ENCODE results near the gene TMEM174. TPM values are rescaled to one million over a fixed set of nuclear protein-coding genes. Genes with fewer than 3 reads are reported as not detected.

The TMEM174 gene
- total RNA-seq, 2 donors from 2014 or later: not detected

DNA sequence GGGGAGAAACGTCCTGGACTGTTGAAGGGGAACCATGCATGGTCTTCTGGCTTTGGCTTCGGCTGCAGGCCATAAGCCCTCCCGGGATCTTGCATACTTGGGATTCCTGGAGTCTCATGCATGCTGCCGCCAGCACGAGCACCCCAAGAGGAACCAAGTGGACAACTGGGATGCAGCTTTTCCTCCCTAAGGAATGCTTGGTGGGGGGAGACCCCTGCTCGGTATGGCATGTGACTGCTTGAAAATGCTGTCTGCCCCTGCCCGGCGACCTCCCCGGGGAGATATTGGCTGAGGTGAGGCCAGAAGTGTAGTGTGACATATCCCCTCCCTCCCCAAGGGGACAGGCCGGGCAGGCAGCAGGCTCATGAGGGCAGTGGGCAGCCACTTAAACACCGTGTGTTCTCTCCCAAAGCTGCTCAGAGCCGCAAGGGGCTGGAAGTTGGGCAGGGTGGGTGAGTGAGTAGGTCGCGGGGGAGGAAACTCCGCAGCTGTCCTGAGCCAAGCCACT, 36.9 kb upstream of the TMEM174 start:
- H3K27ac ChIP-seq: no peak overlapping the region
- DNase-seq (ENCODE audit: low spot score): no peak
- H3K36me3 ChIP-seq: no peaks in the 10 kb centered on the region
- no peak for ATAC-seq (ENCODE audit: insufficient number of reproducible peaks, low FRiP score, low read depth)
- H3K9me3 ChIP-seq: no peaks in the 10 kb centered on the region
- TF ChIP-seq, protein P1, sequence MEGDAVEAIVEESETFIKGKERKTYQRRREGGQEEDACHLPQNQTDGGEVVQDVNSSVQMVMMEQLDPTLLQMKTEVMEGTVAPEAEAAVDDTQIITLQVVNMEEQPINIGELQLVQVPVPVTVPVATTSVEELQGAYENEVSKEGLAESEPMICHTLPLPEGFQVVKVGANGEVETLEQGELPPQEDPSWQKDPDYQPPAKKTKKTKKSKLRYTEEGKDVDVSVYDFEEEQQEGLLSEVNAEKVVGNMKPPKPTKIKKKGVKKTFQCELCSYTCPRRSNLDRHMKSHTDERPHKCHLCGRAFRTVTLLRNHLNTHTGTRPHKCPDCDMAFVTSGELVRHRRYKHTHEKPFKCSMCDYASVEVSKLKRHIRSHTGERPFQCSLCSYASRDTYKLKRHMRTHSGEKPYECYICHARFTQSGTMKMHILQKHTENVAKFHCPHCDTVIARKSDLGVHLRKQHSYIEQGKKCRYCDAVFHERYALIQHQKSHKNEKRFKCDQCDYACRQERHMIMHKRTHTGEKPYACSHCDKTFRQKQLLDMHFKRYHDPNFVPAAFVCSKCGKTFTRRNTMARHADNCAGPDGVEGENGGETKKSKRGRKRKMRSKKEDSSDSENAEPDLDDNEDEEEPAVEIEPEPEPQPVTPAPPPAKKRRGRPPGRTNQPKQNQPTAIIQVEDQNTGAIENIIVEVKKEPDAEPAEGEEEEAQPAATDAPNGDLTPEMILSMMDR (IDR thresholded peaks at IDR 0.05): no peak
- no peak overlapping the region for H3K4me3 ChIP-seq
- H3K27me3 ChIP-seq (replicated peaks; ENCODE audit: insufficient read depth): no peaks in the 10 kb centered on the region
- H3K4me1 ChIP-seq (ENCODE audit: control insufficient read depth in 1 of 2, low read depth in 2 of 2): no peaks in the 10 kb centered on the region

DNA sequence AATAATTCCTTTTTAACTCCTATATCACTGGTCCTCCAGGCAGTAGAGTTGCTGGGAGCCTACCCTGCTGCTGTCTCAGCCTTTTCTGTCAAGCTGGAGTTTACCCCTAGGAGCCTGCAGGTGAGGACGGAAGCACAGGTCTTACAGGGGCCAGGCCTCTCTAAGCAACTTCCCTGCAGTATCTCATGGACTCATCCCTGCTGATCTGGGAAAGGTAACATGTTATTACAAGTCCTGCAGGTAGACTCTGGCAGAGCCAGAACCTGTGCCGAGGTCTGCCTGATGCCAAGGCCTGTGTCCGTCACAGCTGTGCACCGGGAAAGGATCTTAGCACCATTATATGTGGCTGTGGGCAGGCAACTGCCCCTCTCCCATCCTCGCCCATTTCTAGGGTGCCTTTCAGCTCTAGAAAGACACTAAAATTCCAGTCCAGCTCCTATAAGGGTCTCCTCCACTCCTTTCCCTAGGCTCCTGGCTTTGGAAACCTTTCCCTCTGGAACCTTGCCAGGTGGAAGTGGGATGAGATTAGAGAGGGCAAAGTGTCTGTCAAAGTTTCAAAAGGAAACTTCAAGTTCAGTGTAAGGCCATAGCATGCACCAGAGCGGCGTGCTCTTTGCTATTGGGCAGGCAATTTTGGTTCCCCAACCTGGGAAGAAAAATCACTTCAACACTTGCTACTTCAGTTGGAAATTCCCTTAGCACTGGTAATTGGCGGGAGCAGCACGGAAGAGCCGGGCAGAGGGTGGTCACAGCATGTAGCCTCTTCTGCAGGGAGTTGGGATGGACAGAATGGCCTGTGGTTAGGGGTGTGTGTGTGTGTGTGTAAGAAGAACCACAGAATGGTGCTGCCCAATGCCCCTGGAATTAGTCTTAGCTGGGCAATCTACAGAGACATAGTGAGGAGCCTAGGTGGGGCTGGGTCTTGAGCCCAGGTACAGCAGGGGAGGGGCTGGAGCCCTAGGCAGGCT, 35.1 kb upstream of the TMEM174 start:
- Histone ChIP-seq H3K9me3 (no peaks in the 10 kb centered on the region), H3K4me3 (no peak overlapping the region), H3K27me3 (replicated peaks; ENCODE audit: insufficient read depth) (no peaks in the 10 kb centered on the region), H3K4me1 (ENCODE audit: control insufficient read depth in 1 of 2, low read depth in 2 of 2) (no peaks in the 10 kb centered on the region), H3K27ac (no peak overlapping the region), H3K36me3 (no peaks in the 10 kb centered on the region)
- TF ChIP-seq, protein P1 (IDR thresholded peaks at IDR 0.05): no peak
- DNase-seq (ENCODE audit: low spot score): no peak
- no peak for ATAC-seq (ENCODE audit: insufficient number of reproducible peaks, low FRiP score, low read depth)

DNA sequence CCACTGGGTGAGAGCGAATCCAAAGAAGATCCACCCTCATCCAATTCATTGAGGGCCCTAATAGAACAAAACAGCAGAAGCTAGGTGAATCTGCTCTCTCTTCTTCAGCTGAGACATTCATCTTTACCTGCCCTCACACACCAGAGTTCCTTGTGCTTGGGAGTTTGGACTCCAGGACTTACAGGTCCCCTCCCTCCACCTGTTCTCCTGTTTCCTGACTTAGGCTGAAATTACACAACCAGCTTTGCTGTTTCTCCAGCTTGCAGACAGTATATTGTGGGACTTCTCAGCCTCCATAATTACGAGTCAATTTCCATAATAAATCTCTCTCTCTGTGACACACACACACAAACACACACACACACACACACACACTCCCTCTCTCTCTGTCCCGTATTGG, 33.5 kb upstream of the TMEM174 start:
- no peak for DNase-seq (ENCODE audit: low spot score)
- Histone ChIP-seq H3K4me1 (ENCODE audit: control insufficient read depth in 1 of 2, low read depth in 2 of 2) (peaks cover 0 to 9% of the 10 kb centered on the region in 2 donors), H3K9me3 (no peaks in the 10 kb centered on the region), H3K4me3 (no peak overlapping the region), H3K36me3 (no peaks in the 10 kb centered on the region), H3K27me3 (replicated peaks; ENCODE audit: insufficient read depth) (no peaks in the 10 kb centered on the region), H3K27ac (no peak overlapping the region)
- no peak for ATAC-seq (ENCODE audit: insufficient number of reproducible peaks, low FRiP score, low read depth)
- TF ChIP-seq, protein P1 (IDR thresholded peaks at IDR 0.05): no peak

DNA sequence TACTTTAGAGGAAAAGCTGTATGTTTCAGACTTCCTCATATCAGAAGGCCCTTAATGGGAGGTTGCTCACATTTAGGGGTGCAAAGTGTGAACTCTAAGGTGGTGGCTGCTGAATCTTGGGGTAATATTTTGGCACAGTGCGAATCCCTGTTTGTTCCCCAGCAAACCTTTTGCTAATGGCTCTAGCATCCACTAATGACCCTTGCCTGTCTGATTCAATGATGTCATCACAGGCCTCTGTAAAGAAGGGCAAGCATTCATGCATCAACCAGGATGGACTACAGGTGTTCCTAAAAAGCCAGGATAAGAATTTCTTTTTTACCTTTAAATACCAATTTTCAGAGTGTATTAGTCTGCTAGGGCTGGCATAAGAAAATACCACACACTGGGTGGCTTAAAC, 32.2 kb upstream of the TMEM174 start:
- Histone ChIP-seq H3K4me3 (no peak overlapping the region), H3K27me3 (replicated peaks; ENCODE audit: insufficient read depth) (no peaks in the 10 kb centered on the region), H3K4me1 (ENCODE audit: control insufficient read depth in 1 of 2, low read depth in 2 of 2) (peaks cover 0 to 9% of the 10 kb centered on the region in 2 donors), H3K9me3 (no peaks in the 10 kb centered on the region), H3K27ac (no peak overlapping the region), H3K36me3 (no peaks in the 10 kb centered on the region)
- TF ChIP-seq, protein P1 (IDR thresholded peaks at IDR 0.05): no peak
- no peak for DNase-seq (ENCODE audit: low spot score)
- ATAC-seq (ENCODE audit: insufficient number of reproducible peaks, low FRiP score, low read depth): no peak

DNA sequence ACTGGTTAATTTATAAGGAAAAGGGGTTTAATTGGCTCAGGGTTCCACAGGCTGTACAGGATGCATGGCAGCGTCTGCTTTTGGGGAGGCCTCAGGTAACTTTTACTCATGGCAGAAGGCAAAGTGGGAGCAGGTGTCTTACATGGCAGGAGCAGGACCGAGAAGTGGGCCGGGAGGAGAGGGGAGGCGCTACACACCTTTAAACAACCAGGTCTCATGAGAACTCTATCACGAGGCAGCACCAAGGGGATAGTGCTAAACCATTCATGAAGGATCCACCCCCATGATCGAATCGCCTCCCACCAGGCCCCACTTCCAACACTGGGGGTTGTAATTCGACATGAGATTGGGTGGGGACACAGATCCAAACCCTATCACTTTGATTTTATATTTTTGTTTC, 31.0 kb upstream of the TMEM174 start:
- ATAC-seq (ENCODE audit: insufficient number of reproducible peaks, low FRiP score, low read depth) (no peak), DNase-seq (ENCODE audit: low spot score) (no peak)
- H3K27me3 ChIP-seq (replicated peaks; ENCODE audit: insufficient read depth): no peaks in the 10 kb centered on the region
- H3K4me1 ChIP-seq (ENCODE audit: control insufficient read depth in 1 of 2, low read depth in 2 of 2): peaks cover 0 to 9% of the 10 kb centered on the region in 2 donors
- H3K36me3 ChIP-seq: no peaks in the 10 kb centered on the region
- H3K27ac ChIP-seq: no peak overlapping the region
- no peaks in the 10 kb centered on the region for H3K9me3 ChIP-seq
- no peak overlapping the region for H3K4me3 ChIP-seq
- TF ChIP-seq, protein P1 (IDR thresholded peaks at IDR 0.05): no peak
